ENCODE data around the gene TSTD1.
"Not testable (repeated sequence)": the region's sequence is repeated elsewhere in the genome, so short reads cannot be mapped to it uniquely, and the experiment has no call there.

Gene TSTD1

GRCh38 chr1:161068306-161069234, 29.8 kb upstream of the TSTD1 start:
- peak; percentile 20 for DNase-seq

DNA sequence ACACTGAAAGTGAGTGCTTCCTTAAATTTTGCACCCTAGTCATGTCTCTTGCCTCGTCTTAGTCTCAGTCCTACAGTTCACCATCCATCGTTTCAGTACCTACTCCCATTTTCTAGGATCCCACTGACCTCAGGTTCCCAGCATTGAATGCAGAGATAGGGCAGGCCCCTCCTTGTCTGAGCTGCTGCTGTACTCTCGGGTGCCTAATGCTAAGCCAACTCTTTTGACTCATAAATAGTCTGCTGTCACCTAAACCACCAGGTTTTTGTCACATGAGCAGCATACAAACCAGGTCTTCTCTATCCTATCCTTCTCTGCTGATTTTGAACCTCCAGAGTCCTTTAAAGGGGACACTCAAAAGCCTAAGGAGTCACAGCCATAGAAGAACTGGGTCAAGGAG, 27.9 kb upstream of the TSTD1 start:
- no peak for DNase-seq

DNA sequence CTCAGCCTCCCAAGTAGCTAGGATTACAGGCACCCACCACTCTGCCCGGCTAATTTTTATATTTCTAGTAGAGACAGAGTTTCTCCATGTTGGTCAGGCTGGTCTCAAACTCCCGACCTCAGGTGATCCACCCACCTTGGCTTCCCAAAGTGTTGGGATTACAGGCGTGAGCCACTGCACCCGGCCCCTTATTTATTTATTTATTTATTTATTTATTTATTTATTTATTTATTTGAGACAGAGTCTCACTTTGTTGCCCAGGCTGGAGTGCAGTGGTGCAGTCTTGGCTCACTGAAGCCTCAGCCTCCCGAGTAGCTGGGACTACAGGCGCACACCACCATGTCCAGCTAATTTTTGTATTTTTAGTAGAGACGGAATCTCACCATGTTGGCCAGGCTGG, 26.9 kb upstream of the TSTD1 start:
- DNase-seq = not testable (repeated sequence)

DNA sequence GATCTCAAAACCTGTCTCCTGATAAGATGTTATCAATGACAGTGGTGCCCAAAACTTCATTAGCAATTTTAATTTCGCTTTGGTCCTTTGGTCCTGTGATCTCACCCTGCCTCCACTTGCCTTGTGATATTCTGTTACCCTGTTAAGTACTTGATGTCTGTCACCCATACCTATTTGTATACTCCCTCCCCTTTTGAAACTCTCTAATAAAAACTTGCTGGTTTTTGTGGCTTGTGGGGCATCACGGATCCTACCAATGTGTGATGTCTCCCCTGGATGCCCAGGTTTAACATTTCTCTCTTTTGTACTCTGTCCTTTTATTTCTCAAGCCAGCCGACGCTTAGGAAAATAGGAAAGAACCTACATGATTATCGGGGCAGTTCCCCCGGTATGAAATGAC, 25.2 kb upstream of the TSTD1 start:
- DNase-seq = not testable (repeated sequence)

DNA sequence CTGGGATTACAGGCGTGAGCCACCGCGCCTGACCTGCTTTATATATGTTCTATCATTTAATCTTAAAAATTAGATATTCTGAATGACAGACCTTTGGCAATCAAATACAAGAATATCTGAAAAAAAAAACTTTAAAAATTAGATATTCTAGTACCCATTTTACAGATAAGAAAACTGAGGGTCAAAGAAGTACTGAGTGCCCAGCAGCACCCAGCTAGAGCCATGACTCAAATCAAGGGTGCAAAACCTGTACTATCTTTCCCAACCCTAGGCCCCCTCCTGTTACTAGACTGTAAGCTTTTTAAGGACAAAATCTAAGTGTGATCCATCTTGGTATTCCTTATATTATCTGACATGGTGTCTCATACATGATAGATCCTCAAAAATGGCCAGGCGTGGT, 22.7 kb upstream of the TSTD1 start:
- no peak for DNase-seq

- DNase-seq = no peak
Observed at GRCh38 chr1:161059293-161059692, 20.5 kb upstream of the TSTD1 start.

DNA sequence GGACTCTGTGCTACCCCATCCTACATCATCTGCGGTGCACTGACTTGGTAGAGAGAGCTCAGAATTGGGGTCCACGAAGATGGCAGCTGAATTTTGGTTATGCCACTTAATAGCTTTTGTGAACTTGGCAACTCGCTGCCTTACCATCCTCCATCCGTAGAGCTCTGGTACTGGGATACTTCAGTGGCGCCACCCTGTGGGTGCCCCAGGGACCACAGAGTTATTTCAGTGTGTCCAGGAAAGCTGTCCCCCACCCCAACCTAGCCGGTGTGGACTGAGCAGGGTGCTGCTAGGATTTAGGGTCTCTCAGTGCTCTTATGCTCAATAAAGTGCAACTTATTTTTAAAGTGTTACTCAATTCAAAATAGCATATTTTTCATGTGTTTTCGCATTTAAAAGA, 16.0 kb upstream of the TSTD1 start:
- no peak for DNase-seq

DNA sequence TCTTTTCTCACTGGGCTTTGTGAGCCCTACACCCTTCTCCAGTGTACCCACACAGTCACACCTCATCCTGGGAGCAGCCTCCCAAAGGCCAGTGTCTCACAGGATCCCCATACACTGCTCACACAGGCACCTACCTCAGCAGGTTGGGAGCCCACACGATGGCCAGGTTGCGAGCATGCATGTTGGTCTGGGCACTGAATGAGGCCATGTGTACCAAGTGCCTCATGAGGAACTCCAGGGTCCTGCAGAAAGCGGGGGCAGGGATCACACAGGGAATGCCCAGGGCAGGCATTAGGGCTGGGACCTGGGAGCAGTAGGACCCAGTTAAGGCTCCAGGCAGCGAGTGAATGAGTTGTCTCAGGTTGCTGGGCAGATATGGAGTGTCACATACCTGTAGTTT, 15.5 kb upstream of the TSTD1 start:
- DNase-seq = no peak

GRCh38 chr1:161052899-161053298, 14.1 kb upstream of the TSTD1 start:
- DNase-seq = no peak

DNA sequence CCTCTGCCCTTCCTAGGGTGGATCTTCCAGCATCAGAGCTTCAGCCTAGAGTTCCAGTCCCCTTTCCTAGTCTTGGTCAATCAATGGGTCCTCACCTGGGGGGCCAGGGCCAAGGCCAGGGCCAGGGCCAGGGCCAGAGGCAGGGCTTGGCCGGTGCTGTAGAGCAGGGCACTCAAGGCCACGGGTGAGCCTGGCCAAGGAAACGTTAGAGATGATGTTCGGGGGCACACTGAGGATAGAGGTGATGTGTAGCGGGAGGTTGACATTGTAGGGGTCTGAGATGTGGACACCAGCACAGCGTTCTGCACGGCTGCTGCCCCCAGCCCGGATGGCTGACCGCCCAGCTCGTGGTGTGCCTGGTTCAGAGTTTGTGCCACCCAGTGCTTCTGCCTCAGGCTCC, 12.5 kb upstream of the TSTD1 start:
- DNase-seq = no peak

DNA sequence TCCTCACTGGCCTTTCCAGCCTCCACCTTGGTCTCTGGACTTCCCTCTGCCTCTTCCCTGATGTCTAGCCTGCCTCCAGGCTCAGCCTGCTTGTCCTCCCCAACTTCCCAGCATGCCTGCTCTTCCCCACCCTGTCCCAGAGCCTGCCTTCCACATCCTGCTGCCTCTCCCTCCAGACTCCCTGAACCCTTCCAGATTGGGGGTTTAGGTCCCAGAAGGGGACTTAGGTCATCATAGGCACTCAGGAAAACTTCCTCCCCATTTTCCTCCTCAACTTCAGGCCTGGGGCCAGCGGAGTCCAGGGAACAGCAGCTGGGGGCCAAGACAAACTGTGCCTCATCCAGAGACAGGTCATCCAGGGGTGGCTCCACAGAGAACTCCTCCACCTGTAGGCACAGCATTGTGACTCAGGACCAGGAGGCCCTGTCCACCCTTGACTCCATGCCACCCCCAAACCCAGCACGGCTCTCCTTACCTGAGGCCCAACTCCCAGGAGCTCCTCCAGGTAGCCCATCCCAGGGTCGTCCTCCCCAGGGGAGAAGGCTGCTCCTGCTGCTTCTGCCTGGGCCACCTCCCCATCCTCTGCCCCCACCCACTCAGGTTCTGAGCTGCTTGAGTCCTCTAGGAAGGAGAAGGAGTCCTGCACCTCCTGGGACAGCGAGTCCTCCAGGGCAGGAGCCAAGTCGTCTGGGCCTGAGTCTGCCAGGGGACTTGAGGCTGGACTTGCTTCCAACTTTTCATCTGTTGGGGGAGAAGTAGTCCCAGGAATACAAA, 10.4 kb upstream of the TSTD1 start:
- no peak for DNase-seq

DNA sequence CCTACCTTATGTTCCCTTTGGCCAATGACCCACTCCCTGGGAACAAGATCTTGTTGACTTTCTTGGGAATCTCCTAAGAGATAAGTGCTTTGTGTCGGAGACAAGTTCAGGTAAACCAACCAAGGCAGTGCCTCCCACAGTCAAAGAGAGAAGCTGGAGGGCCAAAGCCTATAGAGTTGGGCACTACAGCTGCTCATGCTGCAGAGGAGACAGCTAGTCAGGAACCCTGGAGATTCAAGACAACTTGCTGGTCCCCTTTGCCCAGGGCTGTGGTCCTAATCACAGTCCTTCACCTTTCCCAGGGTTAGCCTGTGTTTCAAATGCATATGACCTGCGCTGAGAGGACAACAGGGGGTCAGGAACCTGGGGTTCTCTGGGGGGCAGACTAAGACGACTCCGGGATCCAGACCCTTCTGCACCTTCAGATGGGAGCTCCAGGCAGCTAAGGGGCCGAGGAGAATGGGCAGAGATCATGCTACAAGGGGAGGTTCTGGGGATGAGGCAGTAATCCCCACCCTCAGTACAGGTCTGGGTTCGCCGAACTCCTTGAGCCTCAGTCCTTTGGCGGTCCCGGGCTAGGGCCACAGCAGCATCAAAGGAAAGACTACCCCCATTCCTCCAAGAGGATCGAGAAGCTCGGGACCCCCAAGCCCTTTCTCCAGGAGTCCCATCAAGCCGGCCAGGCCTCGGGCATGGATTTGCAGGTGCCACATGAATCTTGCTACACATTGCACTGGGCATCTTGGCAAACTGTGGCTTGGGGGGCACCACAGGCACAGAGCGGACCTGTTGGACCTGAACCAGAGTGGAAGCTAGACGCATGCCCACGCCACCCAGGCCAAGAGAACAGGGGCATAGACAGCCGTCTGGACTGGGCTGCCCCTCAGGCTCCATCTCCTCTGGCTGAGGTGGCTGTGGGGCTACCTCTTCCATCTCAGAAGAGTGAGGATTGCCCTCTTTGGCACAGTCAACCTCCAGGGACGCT, 9.0 kb upstream of the TSTD1 start:
- no peak for DNase-seq

GRCh38 chr1:161046605-161047228, 8.0 kb upstream of the TSTD1 start:
- no peak for DNase-seq

- DNase-seq = peak; percentile 96
Observed at GRCh38 chr1:161045736-161046604, 7.2 kb upstream of the TSTD1 start, which contains the start of gene USF1. TSS of gene USF1 (minus strand) at chr1:161045977. CDS start at chr1:161043275, 2,702 bp downstream.

GRCh38 chr1:161044908-161045735, 6.4 kb upstream of the TSTD1 start:
- DNase-seq = peak; percentile 52

GRCh38 chr1:161044535-161044907, 5.8 kb upstream of the TSTD1 start:
- DNase-seq = no peak

DNA sequence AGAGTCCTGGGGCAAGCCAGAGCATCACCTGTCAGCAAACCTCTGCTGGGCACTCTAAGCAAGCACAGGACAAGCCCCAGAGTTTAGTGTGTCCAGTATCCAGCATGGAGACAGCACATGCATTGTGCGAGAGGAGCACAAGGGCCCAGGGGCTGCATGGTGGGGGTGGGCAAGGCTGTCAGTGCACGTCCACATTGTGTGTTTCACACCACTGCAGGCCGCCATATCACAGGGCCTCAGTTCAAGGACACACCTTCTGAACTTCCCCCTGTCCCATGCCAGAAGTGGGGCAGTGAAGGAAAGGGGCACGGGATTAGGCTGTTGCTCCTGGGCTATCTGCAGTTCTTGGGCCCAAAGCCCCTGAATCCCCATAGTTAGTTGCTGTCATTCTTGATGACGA, 782 bp upstream of the TSTD1 start:
- DNase-seq = no peak

GRCh38 chr1:161039154-161039545, 386 bp upstream of the TSTD1 start:
- no peak for DNase-seq

- no peak for DNase-seq
Observed at GRCh38 chr1:161037661-161038522, 872 bp downstream of the TSTD1 start.

Measured in fibroblast of skin of scalp (primary cell).